Activated naive CD4-positive, alpha-beta T cell treated with anti-CD3 and anti-CD28 coated beads for 36 hours (primary cell): ENCODE results near the gene CDC42BPA. TPM values are rescaled to one million over a fixed set of nuclear protein-coding genes. Genes with fewer than 3 reads are reported as not detected.

Experiments used
- CTCF ChIA-PET: fragments of 350-600 bp; sonication (Branson Sonifier 250); formaldehyde crosslinking; loops from one replicate; lab custom pipeline; 2021; ENCODE audit warnings: antibody characterized with exemption; lab: Charles Lee
- DNase-seq: peaks from one replicate; pipeline ENCODE4 v3.0.0-alpha.2; 2020
- H3K27ac Mint-ChIP-seq: one replicate; pipeline ENCODE4 v1.8.0; 2021; ENCODE audit warnings: mild to moderate bottlenecking, mixed read lengths
- H3K27me3 Mint-ChIP-seq: one replicate; pipeline ENCODE4 v1.8.0; 2021; ENCODE audit warnings: low read depth, mixed read lengths
- H3K36me3 Mint-ChIP-seq: one replicate; pipeline ENCODE4 v1.8.0; 2021; ENCODE audit warnings: low read depth, mixed read lengths
- H3K4me1 Mint-ChIP-seq: one replicate; pipeline ENCODE4 v1.8.0; 2021; ENCODE audit warnings: low read depth, mixed read lengths
- H3K4me3 Mint-ChIP-seq: one replicate; pipeline ENCODE4 v1.8.0; 2021; ENCODE audit warnings: mild to moderate bottlenecking, moderate library complexity, mixed read lengths
- H3K9me3 Mint-ChIP-seq: one replicate; pipeline ENCODE4 v1.8.0; 2021; ENCODE audit warnings: mixed read lengths
- intact Hi-C: fragments of 100-400 bp; cut with micrococcal nuclease; formaldehyde crosslinking; loops from one replicate; pipeline ENCODE4 v1.15.1; 2023
- total RNA-seq, 2 experiments: library from RNA; stranded (reverse); gene quantifications; one replicate each; pipeline ENCODE4 v1.2.3, GENCODE V29; 2021

The CDC42BPA gene
- total RNA-seq, 2 experiments from 2014 or later, result 5.0 to 5.8 TPM

GRCh38 chr1:226979115-226979516 lies 339.2 kb downstream of the CDC42BPA start:
- no peak overlapping the region for H3K27ac Mint-ChIP-seq
- no peaks in the 10 kb centered on the region for H3K27me3 Mint-ChIP-seq
- CTCF ChIA-PET, result no interaction called here
- intact Hi-C loops, result no loop called here
- peaks cover 4% of the 10 kb centered on the region for H3K36me3 Mint-ChIP-seq
- no peak overlapping the region for H3K4me3 Mint-ChIP-seq
- H3K4me1 Mint-ChIP-seq, result no peaks in the 10 kb centered on the region
- DNase-seq, result peak; percentile 1
- H3K9me3 Mint-ChIP-seq, result no peaks in the 10 kb centered on the region

GRCh38 chr1:226978432-226979114 lies 339.7 kb downstream of the CDC42BPA start:
- Mint-ChIP-seq H3K4me1 (no peaks in the 10 kb centered on the region), H3K27me3 (no peaks in the 10 kb centered on the region), H3K36me3 (peaks cover 2% of the 10 kb centered on the region), H3K4me3 (no peak overlapping the region), H3K9me3 (no peaks in the 10 kb centered on the region), H3K27ac (no peak overlapping the region)
- CTCF ChIA-PET, result no interaction called here
- intact Hi-C loops, result no loop called here
- DNase-seq, result peak; percentile 1

DNA sequence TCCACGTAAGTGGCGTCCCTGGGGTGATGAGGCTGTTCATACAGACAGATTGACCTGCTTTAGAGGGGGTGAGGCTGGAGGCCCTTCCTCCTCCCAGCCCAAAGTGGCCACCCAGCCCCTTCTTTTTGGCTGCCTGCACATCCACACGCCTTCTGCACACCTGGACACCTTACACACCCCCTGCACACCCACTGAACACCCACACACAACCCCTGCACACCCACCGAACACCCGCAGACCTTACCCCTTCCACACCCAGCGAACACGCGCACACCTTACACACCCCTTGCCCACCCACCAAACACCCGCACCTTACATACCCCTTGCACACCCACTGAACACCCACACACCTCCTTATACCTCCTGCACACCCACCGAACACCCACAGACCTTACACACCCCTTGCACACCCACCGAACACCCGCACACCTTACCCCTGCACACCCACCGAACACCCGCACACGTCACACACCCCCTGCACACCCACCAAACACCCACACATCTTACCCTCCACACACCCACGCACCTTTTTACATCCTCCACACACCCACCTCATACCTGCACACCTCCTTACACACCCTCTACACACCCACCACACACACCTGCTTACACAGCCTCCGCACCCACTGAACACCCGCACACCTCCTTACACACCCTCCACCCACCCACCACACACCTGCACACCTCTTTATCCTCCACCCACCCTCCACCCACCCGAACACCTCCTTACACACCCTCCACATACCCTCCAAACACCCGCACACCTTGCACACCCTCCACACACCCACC lies 340.5 kb downstream of the CDC42BPA start:
- H3K4me3 Mint-ChIP-seq, result no peak overlapping the region
- peak; percentile 3 for DNase-seq
- no peaks in the 10 kb centered on the region for H3K9me3 Mint-ChIP-seq
- intact Hi-C loops, result no loop called here
- peaks cover 2% of the 10 kb centered on the region for H3K36me3 Mint-ChIP-seq
- H3K27me3 Mint-ChIP-seq, result no peaks in the 10 kb centered on the region
- H3K27ac Mint-ChIP-seq, result no peak overlapping the region
- CTCF ChIA-PET, result no interaction called here
- H3K4me1 Mint-ChIP-seq, result no peaks in the 10 kb centered on the region

DNA sequence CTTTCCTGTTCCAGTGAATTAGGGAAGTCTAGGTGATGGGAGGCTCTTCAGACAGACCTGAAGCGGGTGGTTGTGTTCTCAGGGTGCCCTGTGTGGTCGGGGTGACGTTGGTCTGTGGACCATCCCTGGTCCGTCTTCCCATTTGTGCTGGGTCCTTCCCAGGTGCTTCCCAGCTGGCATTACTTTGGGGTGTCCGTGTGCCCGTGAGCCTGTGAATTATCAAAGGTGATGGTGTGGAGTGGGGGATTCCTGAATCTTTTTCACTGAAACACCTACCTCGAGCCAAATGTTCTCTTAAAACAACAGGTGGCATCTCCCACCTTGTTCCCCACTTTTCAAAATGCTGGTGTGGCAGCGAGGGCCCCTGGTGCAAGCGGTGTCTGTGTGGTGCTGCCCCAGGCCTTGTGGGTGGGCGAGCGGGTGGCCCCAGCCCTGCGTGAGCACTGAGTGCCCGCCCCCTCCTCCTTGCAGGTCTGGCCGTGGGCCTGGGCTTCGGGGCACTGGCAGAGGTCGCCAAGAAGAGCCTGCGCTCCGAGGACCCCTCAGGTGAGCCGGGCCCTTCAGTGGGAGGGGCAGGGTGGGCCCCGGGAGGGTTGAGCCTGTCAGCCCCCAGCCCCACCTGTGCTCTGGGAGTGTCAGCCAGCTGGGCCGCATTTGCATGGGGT lies 341.2 kb downstream of the CDC42BPA start:
- H3K36me3 Mint-ChIP-seq, result peaks cover 3% of the 10 kb centered on the region
- no peaks in the 10 kb centered on the region for H3K9me3 Mint-ChIP-seq
- no peak overlapping the region for H3K4me3 Mint-ChIP-seq
- no peaks in the 10 kb centered on the region for H3K4me1 Mint-ChIP-seq
- CTCF ChIA-PET, result no interaction called here
- H3K27me3 Mint-ChIP-seq, result no peaks in the 10 kb centered on the region
- no peak overlapping the region for H3K27ac Mint-ChIP-seq
- intact Hi-C loops, result no loop called here
- peak; percentile 2 for DNase-seq

DNA sequence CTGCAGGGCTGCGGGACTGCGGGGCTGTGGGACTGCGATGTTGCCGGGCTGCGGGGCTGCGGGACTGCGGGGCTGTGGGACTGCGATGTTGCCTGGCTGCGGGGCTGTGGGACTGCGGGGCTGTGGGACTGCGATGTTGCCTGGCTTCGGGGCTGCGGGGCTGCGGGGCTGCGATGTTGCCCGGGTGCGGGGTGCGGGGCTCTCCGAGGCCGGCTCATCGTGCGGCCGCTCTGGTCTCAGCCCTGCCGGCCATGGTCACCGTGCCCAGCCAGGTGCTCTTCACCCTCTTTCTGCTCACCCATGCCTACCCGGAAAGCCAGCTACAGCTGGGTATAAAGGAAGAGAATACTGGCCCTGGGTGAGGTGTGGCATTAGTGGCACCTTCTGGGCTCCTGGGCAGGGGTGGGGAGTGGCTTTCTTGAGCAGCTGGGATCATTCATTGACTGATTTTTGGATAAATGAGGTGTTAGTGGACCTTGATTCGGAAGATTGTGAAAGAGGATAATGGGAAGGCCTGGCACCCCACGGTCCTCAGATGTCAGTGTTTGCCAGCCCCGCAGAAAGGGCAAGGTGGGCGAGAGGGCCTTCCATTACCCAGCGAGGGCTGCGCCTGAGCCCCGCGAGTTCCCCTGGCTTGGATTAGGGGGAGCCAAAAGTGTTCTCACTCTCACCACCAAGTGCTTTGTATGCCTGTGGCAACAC lies 341.9 kb downstream of the CDC42BPA start:
- no peak overlapping the region for H3K4me3 Mint-ChIP-seq
- DNase-seq, result peak; percentile 2
- H3K4me1 Mint-ChIP-seq, result no peaks in the 10 kb centered on the region
- CTCF ChIA-PET, result no interaction called here
- intact Hi-C loops, result no loop called here
- no peaks in the 10 kb centered on the region for H3K27me3 Mint-ChIP-seq
- peaks cover 9% of the 10 kb centered on the region for H3K36me3 Mint-ChIP-seq
- peaks cover 6% of the 10 kb centered on the region for H3K9me3 Mint-ChIP-seq
- H3K27ac Mint-ChIP-seq, result no peak overlapping the region

- CTCF ChIA-PET, result no interaction called here
- intact Hi-C loops, result no loop called here
Observed at GRCh38 chr1:226975259-226976250, 342.7 kb downstream of the CDC42BPA start.

DNA sequence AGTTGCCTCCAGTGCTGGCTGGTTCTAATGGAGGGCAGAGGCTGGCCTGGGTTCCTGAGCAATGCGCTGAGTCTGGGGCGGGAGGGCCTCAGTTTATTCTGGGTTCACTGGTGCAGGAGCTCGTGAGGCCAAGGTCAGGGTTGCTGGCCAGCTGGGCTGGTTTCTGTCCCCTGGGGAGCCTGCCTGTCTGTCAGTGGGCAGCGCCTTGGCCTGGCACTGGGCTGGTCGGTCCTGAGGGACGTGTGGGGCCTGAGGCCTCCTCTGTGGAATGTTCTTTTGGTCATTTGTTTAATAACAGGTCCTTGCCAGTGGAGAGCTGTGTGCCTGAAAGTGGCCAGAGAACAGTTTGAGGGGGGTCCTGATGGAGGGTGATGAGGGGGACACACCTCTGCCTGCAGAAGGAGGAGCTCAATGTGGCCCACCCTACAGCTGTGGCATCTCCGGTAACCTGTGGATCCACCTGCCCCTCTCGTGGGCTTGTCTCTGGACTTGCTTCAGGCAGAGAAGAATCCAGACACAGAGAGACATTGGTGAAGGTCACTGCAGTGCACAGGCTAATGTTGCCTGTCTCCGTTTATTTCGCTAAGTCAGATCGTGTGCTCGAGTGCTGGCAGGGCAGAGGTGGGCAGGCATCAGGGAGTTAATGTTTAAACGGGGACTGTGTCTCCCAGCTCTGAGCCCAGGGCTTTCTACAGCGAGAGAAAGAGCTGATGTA lies 343.6 kb downstream of the CDC42BPA start:
- intact Hi-C loops, result no loop called here
- Mint-ChIP-seq H3K4me1 (no peaks in the 10 kb centered on the region), H3K4me3 (no peak overlapping the region), H3K27me3 (no peaks in the 10 kb centered on the region), H3K36me3 (peaks cover 13% of the 10 kb centered on the region), H3K27ac (no peak overlapping the region), H3K9me3 (peaks cover 6% of the 10 kb centered on the region)
- CTCF ChIA-PET, result no interaction called here
- peak; percentile 3 for DNase-seq

More at GRCh38 chr1:226975259-226976250, 342.7 kb downstream of the CDC42BPA start:
- Mint-ChIP-seq H3K4me1 (no peaks in the 10 kb centered on the region), H3K27me3 (no peaks in the 10 kb centered on the region), H3K36me3 (peaks cover 9% of the 10 kb centered on the region), H3K27ac (no peak overlapping the region), H3K9me3 (peaks cover 6% of the 10 kb centered on the region), H3K4me3 (no peak overlapping the region)
- DNase-seq, result no peak

GRCh38 chr1:226973898-226974543 lies 344.3 kb downstream of the CDC42BPA start:
- DNase-seq, result peak; percentile 2
- Mint-ChIP-seq H3K27ac (no peak overlapping the region), H3K36me3 (peaks cover 20% of the 10 kb centered on the region), H3K9me3 (peaks cover 6% of the 10 kb centered on the region), H3K4me1 (no peaks in the 10 kb centered on the region), H3K4me3 (no peak overlapping the region), H3K27me3 (no peaks in the 10 kb centered on the region)
- CTCF ChIA-PET, result interaction anchor here (0.6 kb wide), 1 partner anchor 41 kb away, joined by 4 read pairs; no protein-coding TSS in a partner anchor
- intact Hi-C loops, result no loop called here

DNA sequence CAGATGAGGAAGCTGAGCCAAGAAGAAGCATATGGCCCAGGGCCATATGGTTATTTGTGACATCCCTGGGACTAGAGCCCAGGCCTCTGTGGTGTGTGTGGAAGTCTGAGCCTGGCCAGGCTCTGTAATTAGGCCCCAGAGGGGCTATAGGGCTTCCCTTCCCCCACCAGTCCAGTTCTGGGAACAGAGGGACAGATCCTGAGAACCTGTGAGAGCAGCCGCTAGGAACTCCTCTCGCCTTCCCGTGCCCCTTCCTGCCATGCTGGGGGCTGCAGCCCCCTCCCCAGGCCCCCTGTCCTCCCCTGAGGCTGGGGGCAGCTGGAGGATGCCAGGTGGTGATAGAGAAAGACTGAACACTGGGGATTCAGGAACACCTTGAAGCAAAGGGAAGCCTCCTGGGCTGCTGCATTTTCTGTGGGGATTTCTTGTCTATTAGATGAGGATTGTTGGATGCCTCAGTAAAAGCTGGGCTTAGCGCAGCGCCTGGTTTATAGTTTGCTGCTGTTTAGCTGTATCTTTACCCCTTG lies 344.9 kb downstream of the CDC42BPA start:
- no peak overlapping the region for H3K4me3 Mint-ChIP-seq
- H3K4me1 Mint-ChIP-seq, result no peaks in the 10 kb centered on the region
- H3K9me3 Mint-ChIP-seq, result peaks cover 6% of the 10 kb centered on the region
- CTCF ChIA-PET, result interaction anchor here (0.6 kb wide), 1 partner anchor 40 kb away, joined by 4 read pairs; no protein-coding TSS in a partner anchor
- no peaks in the 10 kb centered on the region for H3K27me3 Mint-ChIP-seq
- intact Hi-C loops, result no loop called here
- H3K27ac Mint-ChIP-seq, result no peak overlapping the region
- H3K36me3 Mint-ChIP-seq, result peaks cover 26% of the 10 kb centered on the region
- no peak for DNase-seq

GRCh38 chr1:226972931-226973330 lies 345.4 kb downstream of the CDC42BPA start:
- Mint-ChIP-seq H3K27ac (no peak overlapping the region), H3K4me1 (no peaks in the 10 kb centered on the region), H3K4me3 (no peak overlapping the region), H3K9me3 (peaks cover 6% of the 10 kb centered on the region), H3K27me3 (no peaks in the 10 kb centered on the region), H3K36me3 (peaks cover 28% of the 10 kb centered on the region)
- CTCF ChIA-PET, result no interaction called here
- no peak for DNase-seq
- intact Hi-C loops, result no loop called here
